ENCODE data around the gene TRIM31.
A peak's percentile ranks its signal among the peaks of the same experiment; 100 is the strongest.

Gene TRIM31

DNA sequence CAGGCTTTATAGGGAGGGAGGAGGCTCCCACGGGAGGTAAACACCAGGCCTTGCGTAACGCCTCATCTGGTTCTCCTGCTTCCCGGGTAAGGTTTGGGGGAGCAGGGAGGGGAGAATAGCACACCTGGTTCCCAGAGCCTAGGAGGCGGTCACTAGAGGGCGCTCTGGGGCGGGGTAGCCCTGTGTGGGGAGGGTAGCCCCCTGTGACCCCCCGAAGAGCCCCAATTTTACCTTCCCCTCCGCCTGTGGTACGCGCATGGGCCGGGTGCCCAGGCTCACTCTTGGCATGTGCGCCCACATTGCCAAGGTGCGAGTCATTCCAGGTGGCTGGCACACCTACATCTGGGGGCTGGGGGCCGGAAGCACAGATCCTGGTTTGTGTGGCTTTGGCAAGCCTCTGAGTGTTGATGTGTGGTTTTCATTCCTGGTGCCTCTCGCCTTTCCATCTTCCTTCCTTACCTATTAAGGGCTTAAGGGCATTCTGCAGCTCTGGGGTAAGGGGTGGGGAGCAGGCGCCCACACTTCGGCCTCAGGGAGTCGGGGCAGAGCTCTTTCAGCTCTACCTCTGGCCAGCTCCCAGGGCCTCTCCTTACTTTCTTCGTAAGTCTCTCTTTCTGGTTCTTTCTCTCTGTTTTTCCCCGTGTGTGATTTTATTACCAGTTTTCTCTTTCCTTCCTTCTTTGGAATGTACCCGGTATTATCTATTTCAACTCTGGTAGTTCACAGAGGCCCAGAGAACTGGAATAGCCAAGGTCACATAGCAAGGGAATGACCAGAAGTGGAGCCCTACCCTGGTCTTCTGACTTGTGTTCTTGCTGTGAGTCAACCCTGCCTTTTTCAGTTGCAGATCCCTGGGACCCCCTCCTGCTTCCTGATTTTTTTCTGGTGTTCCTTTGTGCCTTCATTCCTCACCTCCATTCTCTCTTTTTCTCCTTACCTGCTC, 36.8 kb downstream of the TRIM31 start:
- no peak for DNase-seq (ENCODE audit: low read depth)

DNA sequence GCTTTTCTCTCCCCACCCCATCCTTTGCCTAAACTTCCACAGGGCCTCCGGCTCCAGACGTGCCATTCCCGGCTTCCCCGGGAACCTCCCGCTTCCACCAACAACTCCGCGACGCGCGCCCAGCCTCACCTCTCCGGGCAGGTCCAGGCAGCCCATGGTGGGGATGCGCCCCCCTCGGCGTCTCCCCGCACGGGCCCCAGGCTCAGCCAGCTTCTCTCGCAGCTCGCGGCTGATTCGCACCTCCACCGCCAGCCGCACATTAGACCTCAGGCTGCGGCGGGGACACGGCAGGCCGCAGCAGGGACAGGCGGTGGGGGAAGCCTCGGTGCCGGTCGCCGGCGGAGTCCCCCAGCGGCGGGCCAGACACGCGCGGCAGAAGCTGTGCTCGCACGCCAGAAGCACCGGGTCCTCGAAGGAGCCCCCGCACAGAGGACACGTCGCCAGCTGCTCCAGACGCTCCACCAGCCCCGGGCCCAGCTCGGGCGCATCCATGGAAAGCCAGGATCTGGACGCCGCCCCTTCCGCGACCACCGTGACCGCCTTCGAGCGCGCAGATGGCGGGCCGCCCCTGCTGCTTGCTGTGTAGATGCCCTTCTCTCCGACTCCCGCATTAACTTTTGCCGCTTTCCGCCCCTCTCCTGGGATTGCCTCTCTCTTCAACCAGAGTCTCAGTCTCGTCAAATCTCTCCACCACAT, 37.6 kb downstream of the TRIM31 start, which contains the start of gene RNF39:
Gene RNF39, minus strand, starts transcription at position 676 of the 696 bp plus-strand sequence. Its CDS starts 184 bp downstream, at position 492.
- no peak for DNase-seq (ENCODE audit: low read depth)

- no peak for DNase-seq (ENCODE audit: low read depth)
Observed at GRCh38 chr6:30074331-30075093, 38.4 kb downstream of the TRIM31 start.

- no peak for DNase-seq (ENCODE audit: low read depth)
Observed at GRCh38 chr6:30073489-30074235, 39.2 kb downstream of the TRIM31 start.

- DNase-seq (ENCODE audit: low read depth), result no peak
Observed at GRCh38 chr6:30071858-30072257, 41.0 kb downstream of the TRIM31 start.

DNA sequence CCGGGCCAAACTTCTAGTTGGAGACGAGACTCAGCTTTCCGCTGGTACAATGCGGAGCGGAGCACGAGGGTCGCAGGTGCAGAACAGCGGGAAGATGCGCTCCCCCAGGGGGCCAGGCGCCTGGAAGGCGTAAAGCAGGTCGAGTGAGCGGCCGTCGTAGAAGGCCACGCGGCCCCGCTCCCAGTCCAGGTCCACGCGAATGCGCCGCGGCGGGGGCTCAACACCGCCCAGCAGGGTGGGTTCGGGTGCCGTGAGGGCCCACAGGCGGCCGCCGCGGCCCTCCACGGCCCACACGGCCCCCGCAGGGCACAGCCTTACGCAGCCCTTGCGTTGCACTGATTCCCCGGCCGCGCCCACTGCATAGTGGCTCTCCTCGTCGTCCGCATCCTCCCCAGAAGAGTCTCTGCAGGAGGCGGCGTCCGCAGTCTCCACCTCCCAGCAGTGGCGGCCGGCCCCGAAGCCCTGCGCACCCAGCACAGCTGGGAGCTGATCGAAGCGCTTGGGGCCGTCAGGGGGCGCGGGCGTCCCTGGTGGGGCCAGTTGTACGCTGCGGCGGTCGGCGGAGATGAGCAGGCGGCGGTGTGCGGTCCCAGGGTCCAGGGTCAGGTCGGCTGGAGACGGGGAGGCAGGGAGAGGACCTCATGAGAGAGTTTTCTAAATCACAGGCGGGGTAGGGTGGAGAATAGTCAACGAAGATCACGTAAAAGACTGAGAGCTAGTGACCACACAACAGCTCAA, 41.6 kb downstream of the TRIM31 start:
- DNase-seq (ENCODE audit: low read depth), result no peak

GRCh38 chr6:30067460-30068139, 45.3 kb downstream of the TRIM31 start:
- no peak for DNase-seq (ENCODE audit: low read depth)

GRCh38 chr6:30066577-30067459, 46.1 kb downstream of the TRIM31 start, which contains the start of gene PPP1R11:
PPP1R11 (plus strand) TSS chr6:30067198; CDS start chr6:30067411, 213 bp downstream.
- DNase-seq (ENCODE audit: low read depth), result peak; percentile 98

DNA sequence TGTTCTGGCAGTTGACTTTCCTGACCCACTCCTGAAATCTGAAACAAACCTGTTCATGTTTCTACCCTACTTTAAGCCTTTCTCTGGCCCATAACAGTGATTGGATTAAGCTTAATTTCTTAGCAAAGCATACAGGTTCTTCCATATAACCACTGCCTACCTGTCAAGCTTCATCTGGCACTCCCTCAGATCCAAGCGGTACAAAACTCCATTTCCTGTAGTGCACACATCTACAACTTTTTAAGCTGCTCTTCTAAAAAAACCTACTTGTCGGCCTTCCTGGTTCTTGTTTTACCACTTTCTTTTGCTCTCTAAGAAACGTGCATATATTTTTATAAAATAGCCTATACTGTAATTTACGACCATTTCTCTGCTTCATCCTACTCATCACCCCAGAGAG, 46.8 kb downstream of the TRIM31 start:
- no peak for DNase-seq (ENCODE audit: low read depth)

DNA sequence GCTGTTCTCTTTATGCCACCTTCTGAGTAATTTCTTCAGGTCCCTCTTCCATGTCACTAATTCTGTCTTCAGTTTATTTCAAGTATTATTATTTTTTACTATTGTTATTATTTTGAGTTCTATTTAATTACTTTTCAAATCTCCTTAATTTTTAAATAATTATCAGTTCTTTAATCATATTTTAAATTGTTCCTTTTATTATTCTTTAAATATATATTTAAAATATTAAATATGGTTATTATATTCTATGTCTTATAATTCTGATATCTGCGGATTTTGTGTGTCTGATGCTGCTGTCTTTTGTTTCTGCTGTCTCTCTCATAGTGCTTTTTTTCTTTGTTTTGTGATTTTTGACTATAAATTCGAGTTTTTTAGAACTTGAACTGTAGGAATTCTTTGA, 49.6 kb downstream of the TRIM31 start:
- DNase-seq (ENCODE audit: low read depth), result no peak

GRCh38 chr6:30062471-30063178, 50.3 kb downstream of the TRIM31 start:
- DNase-seq (ENCODE audit: low read depth), result no peak

- DNase-seq (ENCODE audit: low read depth), result no peak
Observed at GRCh38 chr6:30061858-30062458, 50.9 kb downstream of the TRIM31 start.

DNA sequence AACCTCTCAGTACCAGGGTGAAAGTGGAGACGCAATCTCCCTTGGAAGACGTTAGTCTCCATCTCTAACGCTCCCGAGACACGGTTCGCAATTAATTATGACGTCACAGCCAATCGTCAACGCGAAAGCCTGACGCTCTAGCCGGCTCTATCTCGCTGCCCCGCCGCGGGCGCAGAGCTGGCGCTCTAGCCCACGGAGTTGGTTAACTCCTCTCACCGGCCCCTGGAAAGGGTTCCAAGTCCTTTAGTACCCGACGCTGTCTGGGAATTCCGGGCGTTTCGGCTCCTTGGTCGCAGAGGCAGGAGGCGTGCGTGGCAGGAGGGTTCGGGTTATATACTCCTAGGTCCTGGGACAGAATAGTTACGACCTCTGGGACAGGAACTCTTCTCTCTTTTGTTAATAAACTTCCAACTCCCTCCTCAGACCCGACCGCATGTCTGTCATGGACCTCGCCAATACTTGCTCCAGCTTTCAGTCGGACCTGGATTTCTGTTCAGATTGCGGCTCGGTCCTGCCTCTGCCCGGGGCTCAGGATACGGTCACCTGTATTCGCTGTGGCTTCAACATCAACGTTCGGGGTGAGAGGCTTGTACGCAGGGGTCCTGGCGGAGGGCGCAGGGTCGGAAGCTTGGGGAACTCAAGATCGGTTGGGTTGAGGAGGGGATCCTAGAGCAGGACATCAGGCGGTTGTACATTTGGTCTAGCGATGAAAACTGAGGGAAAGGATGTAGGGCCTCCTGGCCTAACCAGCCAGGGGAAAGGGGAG, 51.6 kb downstream of the TRIM31 start, which contains the start of gene POLR1H:
Gene POLR1H, plus strand, starts transcription at position 174 of the 766 bp plus-strand sequence. Its CDS starts 260 bp downstream, at position 434.
- DNase-seq (ENCODE audit: low read depth), result peak; percentile 73

- DNase-seq (ENCODE audit: low read depth), result no peak
Observed at GRCh38 chr6:30060606-30061091, 52.2 kb downstream of the TRIM31 start.

- DNase-seq (ENCODE audit: low read depth), result no peak
Observed at GRCh38 chr6:30055513-30055912, 57.4 kb downstream of the TRIM31 start.

DNA sequence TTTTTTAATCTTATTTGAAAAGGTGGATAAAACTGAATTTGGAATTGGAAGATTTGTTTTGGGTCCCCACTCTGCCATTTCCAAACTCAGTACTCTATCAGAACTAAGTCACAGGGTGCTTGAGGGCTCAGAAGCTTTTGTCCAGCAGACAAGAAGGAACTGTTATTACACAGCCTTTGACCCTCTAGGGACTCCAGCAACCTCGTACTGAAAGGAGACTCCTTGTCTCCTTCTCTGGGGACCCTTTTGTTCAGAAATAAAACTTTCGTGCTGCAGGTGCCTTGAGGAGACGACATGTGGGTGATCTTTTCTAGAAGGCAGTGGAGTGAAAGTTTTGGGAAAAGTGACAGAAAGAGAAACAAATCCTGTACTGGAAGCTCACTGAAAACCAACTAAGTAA, 59.2 kb downstream of the TRIM31 start:
- no peak for DNase-seq (ENCODE audit: low read depth)

All from stimulated activated CD8-positive, alpha-beta memory T cell treated with anti-CD3 and anti-CD28 coated beads, Interleukin-4, amount 100 ng/mL, for 24 hours (primary cell).